Placental epithelial cell (primary cell): ENCODE measurements around the gene P2RY11. TPM values are rescaled to one million over a fixed set of nuclear protein-coding genes. Genes with fewer than 3 reads are reported as not detected.
A peak's percentile ranks its signal among the peaks of the same experiment; 100 is the strongest.

Source experiments
- small RNA-seq: library from RNA; depleted of rRNA; stranded (forward); fragments of <200 nt; gene quantifications from one replicate; pipeline ENCODE3, GENCODE V24; 2012
- total RNA-seq: library from RNA; depleted of rRNA; stranded (reverse); fragments of >200 nt; gene quantifications from 2 replicates; pipeline ENCODE4 v1.2.3, GENCODE V29; 2012

P2RY11 gene, protein sequence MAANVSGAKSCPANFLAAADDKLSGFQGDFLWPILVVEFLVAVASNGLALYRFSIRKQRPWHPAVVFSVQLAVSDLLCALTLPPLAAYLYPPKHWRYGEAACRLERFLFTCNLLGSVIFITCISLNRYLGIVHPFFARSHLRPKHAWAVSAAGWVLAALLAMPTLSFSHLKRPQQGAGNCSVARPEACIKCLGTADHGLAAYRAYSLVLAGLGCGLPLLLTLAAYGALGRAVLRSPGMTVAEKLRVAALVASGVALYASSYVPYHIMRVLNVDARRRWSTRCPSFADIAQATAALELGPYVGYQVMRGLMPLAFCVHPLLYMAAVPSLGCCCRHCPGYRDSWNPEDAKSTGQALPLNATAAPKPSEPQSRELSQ
- total RNA-seq, result 3.4 and 4.3 TPM in 2 replicates

DNA sequence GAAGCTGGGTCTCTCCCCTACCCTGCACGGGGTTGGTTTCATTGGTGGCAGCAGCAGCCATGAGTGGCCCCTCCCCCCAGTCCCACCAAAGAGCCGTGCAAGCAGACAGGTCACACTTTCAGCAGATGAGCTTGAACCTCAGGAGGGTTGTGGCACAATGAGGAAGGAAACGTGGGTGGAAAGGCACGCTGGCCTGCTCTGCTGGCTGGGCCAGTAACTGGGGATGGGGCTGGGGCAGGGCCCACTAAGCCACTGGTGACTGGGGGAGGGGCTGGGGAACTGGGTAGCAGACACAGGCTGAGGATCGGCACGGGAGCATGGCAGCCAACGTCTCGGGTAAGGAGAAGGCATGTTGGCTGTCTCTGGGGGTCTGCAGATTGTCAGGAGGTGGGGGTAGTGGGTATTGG is at the start of gene P2RY11:
P2RY11 (plus strand) TSS at position 289 of the 407 bp plus-strand sequence; CDS start at position 318, 29 bp downstream.

DNA sequence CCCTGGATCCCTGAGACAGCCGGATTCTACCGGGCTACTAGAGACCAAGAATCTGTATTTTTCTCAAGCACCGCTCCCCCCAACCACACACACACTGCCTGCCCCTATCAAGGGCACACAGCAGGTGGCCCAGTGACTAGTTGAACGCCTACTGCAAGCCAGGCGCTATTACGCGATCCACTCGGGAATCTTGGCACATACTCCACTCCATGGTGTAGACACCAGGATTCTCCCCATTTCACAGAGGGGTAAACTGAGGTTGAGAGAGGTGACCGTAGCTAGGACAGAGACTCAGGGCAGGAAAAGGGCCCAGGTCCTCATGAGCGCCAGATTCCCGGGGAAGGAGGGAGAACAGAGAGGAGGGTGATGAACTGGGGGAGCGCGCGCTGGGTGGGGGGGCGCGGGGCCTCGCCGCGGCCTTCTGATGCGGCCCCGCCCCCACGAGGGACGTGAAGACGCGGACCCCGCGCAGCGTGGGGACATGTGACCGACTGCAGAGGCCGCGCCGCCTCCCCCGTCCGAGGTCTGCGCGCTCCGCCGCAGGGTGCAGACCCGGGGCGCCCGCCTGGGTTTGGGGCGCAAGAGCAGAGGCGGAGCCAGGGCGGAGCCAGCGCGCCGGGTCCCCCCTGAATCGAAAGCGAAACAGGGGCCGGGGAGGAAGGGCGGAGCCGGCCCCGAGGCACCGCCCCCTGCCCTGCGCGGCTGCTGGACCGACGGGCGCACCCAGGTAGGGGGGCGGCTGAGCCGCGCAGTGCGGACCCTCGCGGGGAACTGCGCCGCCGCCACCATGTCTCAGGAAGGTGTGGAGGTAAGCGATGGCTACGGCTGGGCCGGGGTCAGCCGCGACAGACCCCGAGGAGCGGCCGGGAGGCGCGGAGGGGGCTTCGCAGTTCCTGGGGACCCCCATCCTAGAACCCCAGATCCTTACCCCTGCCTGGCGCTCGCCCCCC is 25.6 kb upstream of the P2RY11 start, which contains the start of gene SHFL:
SHFL (plus strand) TSS at position 677 of the 950 bp plus-strand sequence; CDS start at position 788, 111 bp downstream.

DNA sequence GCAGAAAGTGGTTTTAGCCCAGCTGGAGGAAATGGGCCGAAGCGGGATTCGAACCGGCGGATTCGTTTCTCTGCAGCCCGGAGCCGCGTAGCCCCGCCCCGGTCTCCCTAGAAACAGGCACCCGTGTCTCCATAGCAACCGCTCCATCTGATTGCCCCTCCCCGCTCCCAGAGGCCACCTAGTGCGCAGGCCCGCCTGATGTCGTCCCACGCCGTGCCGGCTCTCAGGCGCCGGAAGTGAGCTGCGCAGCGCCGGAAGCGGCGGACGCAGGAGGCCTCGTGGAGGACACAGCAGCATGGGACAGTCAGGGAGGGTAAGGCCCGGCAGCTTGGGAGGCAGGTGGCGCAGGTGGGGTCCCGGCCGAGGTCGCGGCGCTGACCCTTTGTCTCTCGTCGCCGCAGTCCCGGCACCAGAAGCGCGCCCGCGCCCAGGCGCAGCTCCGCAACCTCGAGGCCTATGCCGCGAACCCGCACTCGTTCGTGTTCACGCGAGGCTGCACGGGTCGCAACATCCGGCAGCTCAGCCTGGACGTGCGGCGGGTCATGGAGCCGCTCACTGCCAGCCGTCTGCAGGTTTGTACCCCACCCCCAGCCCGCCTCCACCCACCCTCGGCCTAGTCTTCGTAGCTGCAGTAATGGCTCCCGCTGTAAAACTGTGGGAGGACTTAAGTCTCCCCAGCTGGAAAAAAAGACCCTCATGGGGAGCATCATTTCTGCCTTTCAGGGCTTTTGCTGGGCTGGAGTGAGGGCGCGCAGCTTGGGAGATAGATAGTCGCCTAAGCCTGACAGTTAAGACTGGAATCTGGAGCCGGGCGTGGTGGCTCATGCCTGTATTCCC is 5.2 kb upstream of the P2RY11 start, which contains the start of gene PPAN:
PPAN (plus strand) TSS at position 263 of the 837 bp plus-strand sequence; CDS start at position 296, 33 bp downstream.

Small RNA genes lying within 50 kb of the gene (small RNA-seq; reads per million reads assigned to genes)
- gene SNORD105, result 22.1 reads per million, percentile 97 among the genes with 10 or more reads in this experiment
- gene SNORD105B, result 246 reads per million, percentile 99 among the genes with 10 or more reads in this experiment

Other genes with a start within 250 kb of the P2RY11 start
- gene OLFM2, start 175.2 kb upstream of the P2RY11 start, total RNA-seq, result not detected in 2 replicates
- gene COL5A3, start 101.2 kb upstream of the P2RY11 start, total RNA-seq, result 0.11 TPM in 1 of 2 replicates, not detected in the other
- not detected in 2 replicates for gene RDH8, start 98.2 kb upstream of the P2RY11 start, total RNA-seq
- 11.2 and 19.6 TPM in 2 replicates for gene SHFL, start 25.4 kb upstream of the P2RY11 start, total RNA-seq
- gene ANGPTL6, start 9.0 kb upstream of the P2RY11 start, total RNA-seq, result 0.11 TPM in 1 of 2 replicates, not detected in the other
- gene PPAN, start 5.3 kb upstream of the P2RY11 start, total RNA-seq, result 20.4 and 31.2 TPM in 2 replicates
- gene EIF3G, start 8.2 kb downstream of the P2RY11 start, total RNA-seq, result 250 and 265 TPM in 2 replicates
- gene DNMT1, start 83.3 kb downstream of the P2RY11 start, total RNA-seq, result 40.6 and 45.5 TPM in 2 replicates
- gene S1PR2, start 119.6 kb downstream of the P2RY11 start, total RNA-seq, result 10.6 and 18.1 TPM in 2 replicates
- gene MRPL4, start 140.5 kb downstream of the P2RY11 start, total RNA-seq, result 31.4 and 53.6 TPM in 2 replicates
- 0.87 and 1.2 TPM in 2 replicates for gene ICAM1, start 159.4 kb downstream of the P2RY11 start, total RNA-seq
- gene ICAM4, start 175.3 kb downstream of the P2RY11 start, total RNA-seq, result 0.22 and 2.4 TPM in 2 replicates
- gene ICAM5, start 178.3 kb downstream of the P2RY11 start, total RNA-seq, result 0.39 and 1.1 TPM in 2 replicates
- gene ZGLP1, start 198.1 kb downstream of the P2RY11 start, total RNA-seq, result 0.39 and 0.87 TPM in 2 replicates
- 10.6 and 20.5 TPM in 2 replicates for gene FDX2, start 204.3 kb downstream of the P2RY11 start, total RNA-seq
- 9.8 and 19.5 TPM in 2 replicates for gene RAVER1, start 221.8 kb downstream of the P2RY11 start, total RNA-seq
- 5.7 and 5.9 TPM in 2 replicates for gene ICAM3, start 227.9 kb downstream of the P2RY11 start, total RNA-seq